Measurements from ENCODE around the gene INHBA. TPM values are rescaled to one million over a fixed set of nuclear protein-coding genes. Genes with fewer than 3 reads are reported as not detected.

The INHBA gene
- total RNA-seq, 4 donors from 2014 or later = 0.05 to 0.62 (median 0.41) TPM

DNA sequence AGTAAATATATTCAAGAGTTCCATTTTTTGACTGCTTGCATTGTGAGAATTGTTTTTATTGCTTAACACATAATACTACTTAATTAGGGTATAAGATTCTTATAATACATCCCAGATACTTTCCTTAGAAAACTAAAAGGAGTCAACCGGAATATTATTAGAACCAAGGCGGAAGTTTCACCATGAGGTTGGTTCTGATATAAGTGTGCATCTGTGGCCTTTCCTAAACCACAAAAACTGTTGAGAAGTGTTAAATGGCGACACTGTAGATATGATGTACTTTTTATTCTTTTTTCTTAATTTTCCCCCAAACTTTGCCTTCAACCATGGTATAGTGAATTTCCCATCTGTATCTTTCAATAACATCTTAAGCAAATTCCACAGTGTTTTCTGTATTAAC is 32.3 kb upstream of the INHBA start:
- no peak for TF ChIP-seq POLR2A (IDR thresholded peaks at IDR 0.05)
- TF ChIP-seq, protein P1, sequence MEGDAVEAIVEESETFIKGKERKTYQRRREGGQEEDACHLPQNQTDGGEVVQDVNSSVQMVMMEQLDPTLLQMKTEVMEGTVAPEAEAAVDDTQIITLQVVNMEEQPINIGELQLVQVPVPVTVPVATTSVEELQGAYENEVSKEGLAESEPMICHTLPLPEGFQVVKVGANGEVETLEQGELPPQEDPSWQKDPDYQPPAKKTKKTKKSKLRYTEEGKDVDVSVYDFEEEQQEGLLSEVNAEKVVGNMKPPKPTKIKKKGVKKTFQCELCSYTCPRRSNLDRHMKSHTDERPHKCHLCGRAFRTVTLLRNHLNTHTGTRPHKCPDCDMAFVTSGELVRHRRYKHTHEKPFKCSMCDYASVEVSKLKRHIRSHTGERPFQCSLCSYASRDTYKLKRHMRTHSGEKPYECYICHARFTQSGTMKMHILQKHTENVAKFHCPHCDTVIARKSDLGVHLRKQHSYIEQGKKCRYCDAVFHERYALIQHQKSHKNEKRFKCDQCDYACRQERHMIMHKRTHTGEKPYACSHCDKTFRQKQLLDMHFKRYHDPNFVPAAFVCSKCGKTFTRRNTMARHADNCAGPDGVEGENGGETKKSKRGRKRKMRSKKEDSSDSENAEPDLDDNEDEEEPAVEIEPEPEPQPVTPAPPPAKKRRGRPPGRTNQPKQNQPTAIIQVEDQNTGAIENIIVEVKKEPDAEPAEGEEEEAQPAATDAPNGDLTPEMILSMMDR (IDR thresholded peaks at IDR 0.05 in 4 of 5, conservative IDR thresholded peaks at IDR 0.05 in 1 of 5) = no peak
- no peaks in the 10 kb centered on the region for H3K27me3 ChIP-seq
- DNase-seq (no peak), ATAC-seq (no peak)
- H3K27ac ChIP-seq = no peak overlapping the region
- no peaks in the 10 kb centered on the region for H3K9me3 ChIP-seq
- H3K36me3 ChIP-seq = no peaks in the 10 kb centered on the region
- H3K4me3 ChIP-seq = no peak overlapping the region
- in situ Hi-C loops (cut with MboI; ENCODE audit: low sequenced_read_pairs in 4 of 4) = loop anchor here in 3 of 4 donors (25.0 kb wide), 2 partner anchors 1398 to 1423 kb away; no protein-coding TSS in a partner anchor
- intact Hi-C loops (cut with DNase I; ENCODE audit: low total_unique reads) = no loop called here
- H3K4me1 ChIP-seq = no peaks in the 10 kb centered on the region

DNA sequence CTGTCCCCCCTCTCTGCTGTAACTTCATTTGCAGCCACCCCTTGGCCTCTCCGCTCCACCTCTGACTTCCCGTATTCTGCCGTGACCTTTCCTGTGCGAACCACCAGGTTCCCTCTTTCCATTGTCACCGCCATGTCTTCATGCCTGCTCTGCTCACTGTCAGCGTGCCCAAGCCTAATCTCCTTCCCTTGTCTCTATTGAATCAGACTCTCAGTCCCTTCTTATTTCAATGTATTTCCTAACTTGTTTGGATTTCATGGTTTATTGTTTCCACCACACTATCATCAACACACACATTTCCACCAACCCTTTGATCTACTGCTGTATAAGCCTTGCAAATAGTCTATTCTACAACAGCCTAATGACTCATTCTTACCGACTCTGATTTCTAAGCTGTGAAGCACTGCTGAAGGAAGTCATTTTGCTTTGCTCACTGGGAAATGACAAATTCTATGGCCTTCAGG is 30.0 kb upstream of the INHBA start:
- no peaks in the 10 kb centered on the region for H3K27me3 ChIP-seq
- no peak for TF ChIP-seq POLR2A (IDR thresholded peaks at IDR 0.05)
- TF ChIP-seq, protein P1 (IDR thresholded peaks at IDR 0.05 in 4 of 5, conservative IDR thresholded peaks at IDR 0.05 in 1 of 5) = no peak
- H3K4me3 ChIP-seq = no peak overlapping the region
- no peaks in the 10 kb centered on the region for H3K36me3 ChIP-seq
- DNase-seq = no peak
- intact Hi-C loops (cut with DNase I; ENCODE audit: low total_unique reads) (no loop called here), in situ Hi-C loops (cut with MboI; ENCODE audit: low sequenced_read_pairs in 4 of 4) (loop anchor here in 3 of 4 donors (25.0 kb wide), 2 partner anchors 1396 to 1421 kb away; no protein-coding TSS in a partner anchor)
- H3K4me1 ChIP-seq = no peaks in the 10 kb centered on the region
- no peaks in the 10 kb centered on the region for H3K9me3 ChIP-seq
- ATAC-seq = no peak
- H3K27ac ChIP-seq = no peak overlapping the region

DNA sequence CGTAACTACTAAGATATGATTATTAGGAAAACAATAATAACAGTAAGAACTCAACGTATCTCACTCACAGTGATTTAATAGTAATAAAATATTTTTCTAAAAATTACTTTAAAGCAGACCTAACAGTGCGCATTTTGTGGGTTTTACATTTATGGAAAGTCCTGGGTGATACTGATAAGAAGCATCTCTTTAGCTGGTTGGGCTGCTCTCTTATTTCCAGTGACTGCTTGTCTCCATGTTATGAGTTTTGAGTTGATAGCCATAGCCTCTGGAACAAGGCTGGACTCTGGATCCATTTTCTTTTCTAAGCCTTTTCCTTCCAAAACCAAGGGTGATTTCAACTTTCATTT is 29.5 kb upstream of the INHBA start:
- no peak for ATAC-seq
- no peak overlapping the region for H3K27ac ChIP-seq
- no peak overlapping the region for H3K4me3 ChIP-seq
- H3K9me3 ChIP-seq = no peaks in the 10 kb centered on the region
- H3K4me1 ChIP-seq = no peaks in the 10 kb centered on the region
- no peaks in the 10 kb centered on the region for H3K36me3 ChIP-seq
- intact Hi-C loops (cut with DNase I; ENCODE audit: low total_unique reads) (no loop called here), in situ Hi-C loops (cut with MboI; ENCODE audit: low sequenced_read_pairs in 4 of 4) (loop anchor here in 3 of 4 donors (25.0 kb wide), 2 partner anchors 1395 to 1420 kb away; no protein-coding TSS in a partner anchor)
- TF ChIP-seq POLR2A (IDR thresholded peaks at IDR 0.05) = no peak
- TF ChIP-seq, protein P1 (IDR thresholded peaks at IDR 0.05 in 4 of 5, conservative IDR thresholded peaks at IDR 0.05 in 1 of 5) = peak in 1 of 5 experiments; percentile 20
- DNase-seq = no peak
- no peaks in the 10 kb centered on the region for H3K27me3 ChIP-seq

DNA sequence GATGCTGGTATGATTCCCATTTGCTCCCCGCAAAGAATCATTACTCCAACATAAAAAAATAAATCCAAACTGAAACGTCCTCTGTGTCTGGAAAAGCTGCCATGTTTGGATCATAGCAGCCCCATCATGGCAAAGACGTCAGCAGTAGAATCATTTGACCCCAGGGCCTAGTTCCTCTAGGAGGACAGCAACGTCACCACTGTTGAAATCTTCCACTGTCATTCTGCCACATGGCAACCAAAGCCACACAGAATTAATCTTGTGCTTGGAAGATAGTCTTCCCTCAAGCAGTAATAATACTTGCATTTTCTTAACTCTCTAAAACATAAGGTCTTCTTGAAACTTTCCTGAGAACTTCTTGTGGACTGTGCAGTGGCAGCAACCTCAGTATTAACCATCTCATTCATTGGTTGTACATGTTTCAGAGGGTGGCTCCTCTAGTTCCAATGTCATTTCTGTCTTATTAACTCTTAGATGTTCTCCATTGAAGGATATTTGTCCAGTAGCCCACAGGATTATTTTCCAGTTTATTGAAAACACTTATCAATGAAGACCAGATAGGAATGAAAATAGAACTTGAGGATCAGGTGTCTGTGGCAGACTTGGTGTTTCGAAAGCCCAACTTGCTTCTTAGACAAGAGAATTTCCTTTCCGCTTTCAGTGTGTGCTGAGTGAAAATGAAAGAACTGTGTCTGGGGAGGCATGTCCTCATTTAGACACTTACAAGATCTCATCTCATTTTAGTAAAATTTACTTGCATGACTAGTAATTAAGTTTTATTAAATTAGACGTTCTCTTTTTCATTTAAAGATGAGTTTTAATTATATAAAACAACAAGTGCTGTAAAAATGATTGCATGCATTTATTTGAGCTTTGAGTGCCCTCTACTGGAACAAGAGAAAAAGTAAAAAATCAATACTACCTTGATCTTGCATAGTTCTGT is 28.9 kb upstream of the INHBA start:
- no peaks in the 10 kb centered on the region for H3K4me1 ChIP-seq
- no peak for ATAC-seq
- no peaks in the 10 kb centered on the region for H3K9me3 ChIP-seq
- H3K27ac ChIP-seq = no peak overlapping the region
- in situ Hi-C loops (cut with MboI; ENCODE audit: low sequenced_read_pairs in 4 of 4) = loop anchor here in 3 of 4 donors (25.0 kb wide), 2 partner anchors 1394 to 1419 kb away; no protein-coding TSS in a partner anchor
- intact Hi-C loops (cut with DNase I; ENCODE audit: low total_unique reads) = no loop called here
- TF ChIP-seq, protein P1 (IDR thresholded peaks at IDR 0.05 in 4 of 5, conservative IDR thresholded peaks at IDR 0.05 in 1 of 5) = no peak
- no peak for TF ChIP-seq POLR2A (IDR thresholded peaks at IDR 0.05)
- no peaks in the 10 kb centered on the region for H3K36me3 ChIP-seq
- H3K27me3 ChIP-seq = no peaks in the 10 kb centered on the region
- no peak overlapping the region for H3K4me3 ChIP-seq
- DNase-seq = no peak
